ENCODE measurements around the gene SLC31A1. TPM values are rescaled to one million over a fixed set of nuclear protein-coding genes. Genes with fewer than 3 reads are reported as not detected.
A peak's percentile ranks its signal among the peaks of the same experiment; 100 is the strongest.

Gene SLC31A1
- total and polyA plus RNA-seq, 2 of the 13 experiments (the other 11 are each of a cell fraction or from before 2014, with no cell fraction given): 62.9 to 70.0 TPM

- peak; percentile 21; the same call in 1 of the 2 replicates for TF ChIP-seq MEIS1 (CRISPR knock-in tag; IDR thresholded peaks at IDR 0.05; ENCODE audit: borderline replicate concordance)
- TF ChIP-seq CERS6 (CRISPR knock-in tag; IDR thresholded peaks at IDR 0.05): no peak
- TF ChIP-seq KAT7 (CRISPR knock-in tag; IDR thresholded peaks at IDR 0.05; ENCODE audit: borderline replicate concordance): 0 out of 2 replicates have a peak, but pooled peaks have one; percentile 35
- no peak; the same call in 1 of the 2 replicates for TF ChIP-seq ZBTB37 (CRISPR knock-in tag; IDR thresholded peaks at IDR 0.05)
- TF ChIP-seq KDM5B (CRISPR knock-in tag; IDR thresholded peaks at IDR 0.05; ENCODE audit: borderline replicate concordance): peak; percentile 75; the same call in 1 of the 2 replicates
- TF ChIP-seq ZNF232 (CRISPR knock-in tag; IDR thresholded peaks at IDR 0.05; ENCODE audit: borderline replicate concordance): 0 out of 2 replicates have a peak, but pooled peaks have one; percentile 23
- no peak for TF ChIP-seq KDM1A (CRISPR knock-in tag; IDR thresholded peaks at IDR 0.05)
- no peak for TF ChIP-seq TAF15 (IDR thresholded peaks at IDR 0.05; ENCODE audit: low read depth, low read length, poor library complexity, severe bottlenecking)
- TF ChIP-seq SOX5 (CRISPR knock-in tag; IDR thresholded peaks at IDR 0.05; ENCODE audit: borderline replicate concordance): peak; percentile 47; the same call in 1 of the 2 replicates
- no peak for TF ChIP-seq ZNF460 (CRISPR knock-in tag; IDR thresholded peaks at IDR 0.05; ENCODE audit: borderline replicate concordance)
- 0 out of 2 replicates have a peak, but pooled peaks have one; percentile 37 for TF ChIP-seq SMAD9 (CRISPR knock-in tag; IDR thresholded peaks at IDR 0.05)
- TF ChIP-seq ZNF44 (CRISPR knock-in tag; IDR thresholded peaks at IDR 0.05): no peak
- TF ChIP-seq ONECUT2 (CRISPR knock-in tag; IDR thresholded peaks at IDR 0.05): 0 out of 2 replicates have a peak, but pooled peaks have one; percentile 33
- TF ChIP-seq ZNF747 (CRISPR knock-in tag; IDR thresholded peaks at IDR 0.05; ENCODE audit: borderline replicate concordance): no peak
- TF ChIP-seq ZBED4 (CRISPR knock-in tag; IDR thresholded peaks at IDR 0.05; ENCODE audit: borderline replicate concordance): peak; percentile 34; the same call in 1 of the 2 replicates
- peak; percentile 62 for TF ChIP-seq PAXIP1 (CRISPR knock-in tag; conservative IDR thresholded peaks at IDR 0.05)
- peak; percentile 89 for TF ChIP-seq PHF8 (CRISPR knock-in tag; IDR thresholded peaks at IDR 0.05)
- peak; percentile 61; the same call in 1 of the 2 replicates for TF ChIP-seq IRX3 (CRISPR knock-in tag; IDR thresholded peaks at IDR 0.05; ENCODE audit: borderline replicate concordance, low read depth)
These were observed 54.1 kb downstream of the SLC31A1 start, which contains the start of the genes CDC26 and PRPF4 (continued) for GRCh38 chr9:113275157-113276131.

Data from HepG2 (cell line).